CD14-positive monocyte (primary cell): Measurements from ENCODE around the gene ZP2. TPM values are rescaled to one million over a fixed set of nuclear protein-coding genes. Genes with fewer than 3 reads are reported as not detected.

ENCODE experiments used
- DNase-seq, 3 donors: peaks; one replicate each; pipeline ENCODE4 v3.0.0-alpha.2; 2011 to 2022
- H2AFZ ChIP-seq: 2 replicates; pipeline ENCODE4 v1.6.0; 2012; ENCODE audit warnings: mild to moderate bottlenecking, low read depth, low read length, inconsistent platforms; ENCODE audit not compliant: insufficient read depth, poor library complexity, severe bottlenecking
- H3K27ac ChIP-seq, 2 donors: 1 replicate in 1 of 2; 2 replicates in 1 of 2; pipeline ENCODE4 v1.5.1; 2012 to 2013; ENCODE audit warnings: low read length in 2 of 2, control low read depth in 1 of 2, inconsistent platforms in 1 of 2, low read depth in 1 of 2, mild to moderate bottlenecking in 1 of 2
- H3K27me3 ChIP-seq, 2 donors: one replicate each; pipeline versions ENCODE4 v1.6.0 to v1.6.1; 2011 to 2013; ENCODE audit warnings: low read length in 2 of 2; ENCODE audit not compliant: control insufficient read depth in 2 of 2, insufficient read depth in 2 of 2
- H3K36me3 ChIP-seq, 2 donors: replicated peaks in 1 of 2; 1 replicate in 1 of 2; 2 replicates in 1 of 2; pipeline versions ENCODE4 v1.5.1 to v1.6.1; 2012 to 2013; ENCODE audit warnings: low read length in 2 of 2, control low read depth in 1 of 2, inconsistent platforms in 1 of 2, mild to moderate bottlenecking in 1 of 2; ENCODE audit not compliant: insufficient read depth in 2 of 2, control insufficient read depth in 1 of 2
- H3K4me1 ChIP-seq, 2 donors: 1 replicate in 1 of 2; 2 replicates in 1 of 2; pipeline versions ENCODE4 v1.5.1 to v1.6.1; 2012 to 2013; ENCODE audit warnings: low read length in 2 of 2, control low read depth in 1 of 2, inconsistent platforms in 1 of 2, mild to moderate bottlenecking in 1 of 2, moderate library complexity in 1 of 2; ENCODE audit not compliant: insufficient read depth in 2 of 2, control insufficient read depth in 1 of 2
- H3K4me2 ChIP-seq: replicated peaks from 2 replicates; pipeline ENCODE3; 2012; ENCODE audit warnings: low read length, moderate library complexity, mild to moderate bottlenecking; ENCODE audit not compliant: poor library complexity, severe bottlenecking; ENCODE audit errors: extremely low read depth
- H3K4me3 ChIP-seq, 3 experiments: fragments of 200-600 bp in 1 of 3; sonication (generic) in 1 of 3; replicated peaks in 1 of 3; 1 replicate in 2 of 3; 2 replicates in 1 of 3; pipeline ENCODE4 v1.5.1; 2011 to 2013; ENCODE audit warnings: low read length in 3 of 3, mild to moderate bottlenecking in 3 of 3, control low read depth in 2 of 3, low read depth in 2 of 3, inconsistent platforms in 1 of 3, moderate library complexity in 1 of 3
- H3K79me2 ChIP-seq: 2 replicates; pipeline ENCODE4 v1.6.0; 2012; ENCODE audit warnings: mild to moderate bottlenecking, control low read depth, inconsistent platforms, low read length, moderate library complexity; ENCODE audit not compliant: insufficient read depth
- H3K9ac ChIP-seq: 2 replicates; pipeline ENCODE4 v1.6.0; 2017; ENCODE audit warnings: low read length, mild to moderate bottlenecking; ENCODE audit not compliant: insufficient read depth, poor library complexity, severe bottlenecking
- H3K9me3 ChIP-seq, 2 donors: replicated peaks in 1 of 2; 1 replicate in 1 of 2; 2 replicates in 1 of 2; pipeline versions ENCODE4 v1.5.1 to v1.6.1; 2012 to 2013; ENCODE audit warnings: low read length in 2 of 2, control low read depth in 1 of 2; ENCODE audit not compliant: control insufficient read depth in 1 of 2, insufficient read depth in 1 of 2
- H4K20me1 ChIP-seq: 2 replicates; pipeline ENCODE4 v1.6.0; 2012; ENCODE audit warnings: mild to moderate bottlenecking, low read length, control low read depth, moderate library complexity; ENCODE audit not compliant: insufficient read depth
- H3K27ac Mint-ChIP-seq, 7 donors: one replicate each; pipeline ENCODE4 v1.8.0; 2020; ENCODE audit warnings: mild to moderate bottlenecking in 7 of 7, mixed read lengths in 7 of 7, moderate library complexity in 6 of 7, inconsistent platforms in 2 of 7
- H3K27me3 Mint-ChIP-seq, 3 donors: one replicate each; pipeline ENCODE4 v1.8.0; 2021 to 2022; ENCODE audit warnings: low read depth in 3 of 3, mild to moderate bottlenecking in 3 of 3, mixed read lengths in 3 of 3, moderate library complexity in 3 of 3, inconsistent platforms in 1 of 3
- H3K36me3 Mint-ChIP-seq, 2 donors: one replicate each; pipeline ENCODE4 v1.8.0; 2020; ENCODE audit warnings: mixed read lengths in 2 of 2, inconsistent platforms in 1 of 2, mild to moderate bottlenecking in 1 of 2
- H3K4me1 Mint-ChIP-seq: one replicate; pipeline ENCODE4 v1.8.0; 2020; ENCODE audit warnings: mild to moderate bottlenecking, mixed read lengths
- H3K4me3 Mint-ChIP-seq, 2 donors: one replicate each; pipeline ENCODE4 v1.8.0; 2020; ENCODE audit warnings: mild to moderate bottlenecking in 2 of 2, mixed read lengths in 2 of 2, moderate library complexity in 1 of 2
- H3K9me3 Mint-ChIP-seq, 7 donors: one replicate each; pipeline ENCODE4 v1.8.0; 2020 to 2022; ENCODE audit warnings: mixed read lengths in 7 of 7, mild to moderate bottlenecking in 6 of 7, moderate library complexity in 6 of 7, inconsistent platforms in 2 of 7
- WGBS: methylation state at CpG from one replicate; pipeline ENCODE4 v1.1.5; 2013; ENCODE audit warnings: missing lambda C conversion rate; ENCODE audit not compliant: insufficient coverage; 5-methylcytosine and 5-hydroxymethylcytosine counted together
- intact Hi-C, 2 donors: fragments of 100-400 bp; cut with micrococcal nuclease; formaldehyde crosslinking; loops; one replicate each; pipeline versions ENCODE4 v1.15.0 to v1.15.1; 2023
- polyA plus RNA-seq, 3 donors: library from polyadenylated mRNA; depleted of rRNA in 1 of 3; unstranded in 2 of 3; stranded (reverse) in 1 of 3; fragments of 300-500 nt in 2 of 3; fragments of >200 nt in 1 of 3; fragmentation: Illumina TruSeq in 2 of 3; gene quantifications; 1 replicate in 2 of 3; 2 replicates in 1 of 3; pipeline ENCODE4 v1.2.3, GENCODE V29; 2012 to 2021
- TF ChIP-seq, protein P1 (sequence below): fragments of 200-600 bp; IDR thresholded peaks from one replicate; pipeline ENCODE4 v1.8.0; 2022; ENCODE audit warnings: antibody characterized with exemption, mild to moderate bottlenecking

Gene ZP2
- polyA plus RNA-seq, 3 donors = not detected

DNA sequence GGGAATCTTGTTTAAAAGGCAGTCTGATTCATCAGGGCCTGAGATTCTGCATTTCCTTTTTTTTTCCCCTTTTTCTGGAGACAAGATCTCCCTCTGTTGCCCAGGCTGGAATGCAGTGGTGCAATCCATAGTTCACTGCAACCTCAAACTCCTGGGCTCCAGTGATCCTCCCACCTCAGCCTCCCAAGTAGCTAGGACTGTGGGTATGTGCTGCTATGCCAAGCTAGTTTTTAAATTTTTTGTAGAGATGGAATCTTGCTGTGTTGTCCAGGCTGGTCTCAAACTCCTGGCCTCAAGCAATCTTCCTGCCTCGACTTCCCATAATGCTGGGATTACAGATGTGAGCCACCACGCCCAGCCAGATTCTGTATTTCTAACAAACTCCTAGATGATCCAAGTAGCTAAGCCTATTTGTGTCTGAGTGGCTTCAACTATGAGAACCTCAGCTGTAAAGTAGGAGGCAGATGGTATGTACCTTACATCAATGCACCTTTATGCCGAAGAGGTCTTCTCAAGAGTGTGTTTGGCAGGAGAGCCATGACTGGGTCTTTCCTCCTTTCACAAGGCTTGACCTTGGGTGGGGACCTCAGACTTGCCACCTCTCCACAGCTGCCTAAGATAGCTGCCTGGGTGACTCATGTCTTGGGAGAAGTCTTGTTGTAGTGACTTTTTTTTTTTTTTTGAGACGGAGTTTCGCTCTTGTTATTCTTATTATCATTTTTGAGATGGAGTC is 42.0 kb downstream of the ZP2 start:
- Mint-ChIP-seq H3K27me3 (peaks cover 0 to 2% (median 2%) of the 10 kb centered on the region in 3 donors), H3K4me1 (no peaks in the 10 kb centered on the region), H3K9me3 (no peaks in the 10 kb centered on the region), H3K27ac (peak overlapping the region in 1 of 7 donors; percentile 69), H3K36me3 (peaks cover 54 to 62% of the 10 kb centered on the region in 2 donors), H3K4me3 (no peak overlapping the region)
- intact Hi-C loops = no loop called here
- H3K36me3 ChIP-seq = peaks cover 25 to 65% of the 10 kb centered on the region in 2 donors
- H3K4me3 ChIP-seq = no peak overlapping the region
- no peaks in the 10 kb centered on the region for H3K79me2 ChIP-seq
- no peaks in the 10 kb centered on the region for H3K9me3 ChIP-seq
- WGBS = no CpG with 5 or more reads among the region's 5 CpGs
- DNase-seq = no peak
- H3K4me1 ChIP-seq = no peaks in the 10 kb centered on the region
- no peak overlapping the region for H3K27ac ChIP-seq
- H3K27me3 ChIP-seq = no peaks in the 10 kb centered on the region
- H3K4me2 ChIP-seq = no peak overlapping the region
- no peaks in the 10 kb centered on the region for H4K20me1 ChIP-seq
- H3K9ac ChIP-seq = no peak overlapping the region
- TF ChIP-seq, protein P1, sequence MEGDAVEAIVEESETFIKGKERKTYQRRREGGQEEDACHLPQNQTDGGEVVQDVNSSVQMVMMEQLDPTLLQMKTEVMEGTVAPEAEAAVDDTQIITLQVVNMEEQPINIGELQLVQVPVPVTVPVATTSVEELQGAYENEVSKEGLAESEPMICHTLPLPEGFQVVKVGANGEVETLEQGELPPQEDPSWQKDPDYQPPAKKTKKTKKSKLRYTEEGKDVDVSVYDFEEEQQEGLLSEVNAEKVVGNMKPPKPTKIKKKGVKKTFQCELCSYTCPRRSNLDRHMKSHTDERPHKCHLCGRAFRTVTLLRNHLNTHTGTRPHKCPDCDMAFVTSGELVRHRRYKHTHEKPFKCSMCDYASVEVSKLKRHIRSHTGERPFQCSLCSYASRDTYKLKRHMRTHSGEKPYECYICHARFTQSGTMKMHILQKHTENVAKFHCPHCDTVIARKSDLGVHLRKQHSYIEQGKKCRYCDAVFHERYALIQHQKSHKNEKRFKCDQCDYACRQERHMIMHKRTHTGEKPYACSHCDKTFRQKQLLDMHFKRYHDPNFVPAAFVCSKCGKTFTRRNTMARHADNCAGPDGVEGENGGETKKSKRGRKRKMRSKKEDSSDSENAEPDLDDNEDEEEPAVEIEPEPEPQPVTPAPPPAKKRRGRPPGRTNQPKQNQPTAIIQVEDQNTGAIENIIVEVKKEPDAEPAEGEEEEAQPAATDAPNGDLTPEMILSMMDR = no peak
- no peak overlapping the region for H2AFZ ChIP-seq

DNA sequence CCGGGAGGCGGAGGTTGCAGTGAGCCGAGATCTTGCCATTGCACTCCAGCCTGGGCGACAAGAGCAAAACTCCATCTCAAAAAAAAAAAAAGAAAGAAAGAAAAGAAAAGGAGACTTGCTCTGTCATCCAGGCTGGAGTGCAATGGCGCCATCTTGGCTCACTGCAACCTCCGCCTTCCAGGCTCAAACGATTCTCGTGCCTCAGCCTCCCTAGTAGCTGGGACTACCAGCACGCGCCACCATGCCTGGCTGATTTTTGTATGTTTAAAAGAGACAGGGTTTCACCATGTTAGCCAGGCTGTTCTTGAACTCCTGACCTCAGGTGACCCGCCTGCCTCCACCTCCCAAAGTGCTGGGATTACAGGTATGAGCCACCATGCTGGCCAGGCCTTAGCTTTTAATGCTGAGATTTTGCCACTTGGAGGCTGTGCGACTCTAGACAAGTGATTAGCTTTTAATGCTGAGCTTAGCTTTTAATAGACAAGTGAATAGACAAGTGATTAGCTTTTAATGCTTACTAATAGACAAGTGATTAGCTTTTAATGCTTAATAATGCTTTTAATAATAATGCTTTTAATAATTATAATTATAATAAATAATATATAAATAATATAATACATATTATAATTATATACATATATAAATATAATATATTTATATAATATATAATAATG is 43.3 kb downstream of the ZP2 start:
- WGBS = 100% methylated on average over 5 of the region's 12 CpGs
- Mint-ChIP-seq H3K27me3 (peaks cover 0 to 2% (median 2%) of the 10 kb centered on the region in 3 donors), H3K36me3 (peaks cover 53 to 59% of the 10 kb centered on the region in 2 donors), H3K4me3 (no peak overlapping the region), H3K27ac (no peak overlapping the region), H3K9me3 (no peaks in the 10 kb centered on the region), H3K4me1 (no peaks in the 10 kb centered on the region)
- no peaks in the 10 kb centered on the region for H3K27me3 ChIP-seq
- H3K27ac ChIP-seq = no peak overlapping the region
- H4K20me1 ChIP-seq = no peaks in the 10 kb centered on the region
- H3K4me3 ChIP-seq = no peak overlapping the region
- TF ChIP-seq, protein P1 = no peak
- H3K4me1 ChIP-seq = no peaks in the 10 kb centered on the region
- H3K79me2 ChIP-seq = no peaks in the 10 kb centered on the region
- DNase-seq = no peak
- H3K9me3 ChIP-seq = no peaks in the 10 kb centered on the region
- no peak overlapping the region for H2AFZ ChIP-seq
- peaks cover 24 to 64% of the 10 kb centered on the region in 2 donors for H3K36me3 ChIP-seq
- no peak overlapping the region for H3K9ac ChIP-seq
- intact Hi-C loops = no loop called here
- H3K4me2 ChIP-seq = no peak overlapping the region
